Epidermal melanocyte (primary cell): ENCODE results near the gene LIN28B.
"Not testable (repeated sequence)": the region's sequence is repeated elsewhere in the genome, so short reads cannot be mapped to it uniquely, and the experiment has no call there.

Experiments used
- DNase-seq: peaks from one replicate; pipeline ENCODE4 v3.0.0; 2011; ENCODE audit warnings: low spot score; ENCODE audit not compliant: insufficient read length

Gene LIN28B

GRCh38 chr6:105066233-105066632 is 109.3 kb downstream of the LIN28B start:
- no peak for DNase-seq

- no peak for DNase-seq
Observed at GRCh38 chr6:105066836-105067235, 109.9 kb downstream of the LIN28B start.

- no peak for DNase-seq
Observed at GRCh38 chr6:105067329-105067728, 110.4 kb downstream of the LIN28B start.

- DNase-seq, result no peak
Observed at GRCh38 chr6:105068407-105068806, 111.5 kb downstream of the LIN28B start.

- DNase-seq, result no peak
Observed at GRCh38 chr6:105069821-105070445, 113.0 kb downstream of the LIN28B start.

GRCh38 chr6:105072798-105073199 is 115.9 kb downstream of the LIN28B start:
- DNase-seq, result no peak

- no peak for DNase-seq
Observed at GRCh38 chr6:105075210-105075609, 118.3 kb downstream of the LIN28B start.

GRCh38 chr6:105076418-105076817 is 119.5 kb downstream of the LIN28B start:
- DNase-seq, result not testable (repeated sequence)

- peak; percentile 35 for DNase-seq
Observed at GRCh38 chr6:105077596-105078385, 120.9 kb downstream of the LIN28B start.

- DNase-seq, result no peak
Observed at GRCh38 chr6:105078386-105078708, 121.4 kb downstream of the LIN28B start.

GRCh38 chr6:105080279-105080678 is 123.4 kb downstream of the LIN28B start:
- no peak for DNase-seq

GRCh38 chr6:105081662-105082061 is 124.8 kb downstream of the LIN28B start:
- not testable (repeated sequence) for DNase-seq

- peak; percentile 35 for DNase-seq
Observed at GRCh38 chr6:105087571-105088211, 130.8 kb downstream of the LIN28B start.

GRCh38 chr6:105091140-105091829 is 134.4 kb downstream of the LIN28B start:
- no peak for DNase-seq

- DNase-seq, result no peak
Observed at GRCh38 chr6:105094133-105094640, 137.3 kb downstream of the LIN28B start.

GRCh38 chr6:105095139-105095538 is 138.2 kb downstream of the LIN28B start:
- DNase-seq, result no peak

- no peak for DNase-seq
Observed at GRCh38 chr6:105097288-105097687, 140.4 kb downstream of the LIN28B start.

GRCh38 chr6:105099371-105099770 is 142.5 kb downstream of the LIN28B start:
- DNase-seq, result no peak

- no peak for DNase-seq
Observed at GRCh38 chr6:105102186-105102585, 145.3 kb downstream of the LIN28B start.

- no peak for DNase-seq
Observed at GRCh38 chr6:105105094-105105493, 148.2 kb downstream of the LIN28B start.

GRCh38 chr6:105106260-105106659 is 149.4 kb downstream of the LIN28B start:
- DNase-seq, result no peak

GRCh38 chr6:105107207-105107606 is 150.3 kb downstream of the LIN28B start:
- no peak for DNase-seq
